HL-60/S4 treated with retinoic acid at 250 ng/mL for 4 days and 3 days (cell line): Measurements from ENCODE around the gene PSEN1.

ENCODE experiments used
- in situ Hi-C: fragments of 300-500 bp; cut with MboI; formaldehyde crosslinking; loops from 2 replicates; pipeline ENCODE4 v1.7.0; 2022; ENCODE audit warnings: low sequenced_read_pairs

PSEN1 gene

DNA sequence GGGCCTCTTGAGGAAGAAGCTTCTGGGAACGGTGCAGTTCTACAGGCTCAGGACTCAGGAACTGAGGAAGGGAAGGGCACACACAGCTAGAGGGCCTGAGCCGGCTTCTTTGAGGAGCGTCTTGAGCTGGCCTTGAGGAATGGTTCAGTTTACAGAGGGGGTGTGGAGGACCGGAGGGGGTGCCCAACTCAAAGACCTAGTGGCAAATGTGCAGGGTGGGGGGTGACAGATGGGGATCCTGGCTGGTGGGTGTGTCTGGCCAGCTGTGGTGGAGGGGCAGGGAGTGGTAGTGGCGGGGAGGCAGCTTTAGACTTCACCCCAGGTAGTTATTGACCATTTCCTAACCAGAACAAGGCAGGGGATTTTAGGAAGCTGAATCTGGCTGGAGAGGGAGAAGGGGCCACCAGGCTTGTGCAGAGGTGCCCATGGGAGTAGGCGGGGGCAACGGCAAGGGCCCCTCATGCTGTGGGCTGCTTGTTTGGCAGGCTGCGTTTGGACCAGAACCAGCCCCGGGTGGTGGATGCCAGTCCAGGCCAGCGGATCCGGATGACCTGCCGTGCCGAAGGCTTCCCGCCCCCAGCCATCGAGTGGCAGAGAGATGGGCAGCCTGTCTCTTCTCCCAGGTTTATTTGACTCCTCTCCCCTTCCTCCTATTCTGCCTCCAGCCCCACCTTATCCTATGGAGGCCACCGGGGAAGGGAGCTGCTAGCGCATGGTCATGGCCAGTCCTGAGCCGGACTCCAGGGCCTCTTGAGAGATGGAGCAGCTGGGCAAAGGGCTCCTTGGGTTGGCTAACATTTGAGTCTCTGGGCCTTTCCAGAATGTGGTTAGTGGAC, 128.8 kb downstream of the PSEN1 start:
- in situ Hi-C loops, result no loop called here

GRCh38 chr14:73265721-73266046, 129.4 kb downstream of the PSEN1 start:
- in situ Hi-C loops, result no loop called here

- in situ Hi-C loops, result no loop called here
Measured at GRCh38 chr14:73266317-73266716, 130.0 kb downstream of the PSEN1 start.

- in situ Hi-C loops, result no loop called here
Measured at GRCh38 chr14:73267474-73267873, 131.2 kb downstream of the PSEN1 start.

DNA sequence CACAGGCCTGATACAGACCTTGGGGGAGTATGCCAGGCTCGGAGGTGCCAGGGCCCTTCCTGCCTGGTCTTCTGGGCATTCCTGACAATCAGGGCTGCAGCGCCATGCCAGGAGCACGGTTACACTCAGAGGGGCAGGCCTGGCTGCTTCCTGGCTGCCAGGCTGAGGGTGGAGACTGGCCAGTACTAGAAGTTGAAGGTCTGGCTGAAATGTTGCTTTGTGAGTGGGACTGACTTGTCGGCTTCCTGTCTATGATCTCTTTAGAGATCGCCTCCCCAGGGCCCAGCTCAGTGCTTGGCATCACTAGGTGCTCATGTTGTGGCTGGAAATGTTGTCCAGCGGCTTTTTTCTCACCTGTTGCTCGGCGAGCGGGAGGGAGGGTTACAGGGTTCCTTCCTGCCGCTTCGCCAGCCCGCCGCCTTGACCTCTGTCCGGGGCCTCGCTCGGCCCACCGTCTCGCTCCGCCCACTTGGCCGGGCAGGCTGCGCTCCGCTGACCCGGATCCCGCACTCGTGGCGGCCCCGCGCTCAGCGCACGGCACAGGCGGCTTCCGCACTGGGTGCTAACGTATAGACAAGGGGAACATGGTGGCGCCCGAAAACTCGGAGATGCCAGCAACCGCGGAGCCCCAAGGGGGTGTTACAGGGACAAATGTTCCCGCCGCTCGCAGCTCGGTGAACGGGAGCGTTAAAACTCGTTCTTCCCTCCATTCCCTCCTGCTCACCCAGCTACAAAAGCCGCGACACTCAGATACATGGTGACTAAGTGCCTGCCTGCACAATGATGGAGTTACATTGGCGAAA, 133.6 kb downstream of the PSEN1 start:
- in situ Hi-C loops, result no loop called here

DNA sequence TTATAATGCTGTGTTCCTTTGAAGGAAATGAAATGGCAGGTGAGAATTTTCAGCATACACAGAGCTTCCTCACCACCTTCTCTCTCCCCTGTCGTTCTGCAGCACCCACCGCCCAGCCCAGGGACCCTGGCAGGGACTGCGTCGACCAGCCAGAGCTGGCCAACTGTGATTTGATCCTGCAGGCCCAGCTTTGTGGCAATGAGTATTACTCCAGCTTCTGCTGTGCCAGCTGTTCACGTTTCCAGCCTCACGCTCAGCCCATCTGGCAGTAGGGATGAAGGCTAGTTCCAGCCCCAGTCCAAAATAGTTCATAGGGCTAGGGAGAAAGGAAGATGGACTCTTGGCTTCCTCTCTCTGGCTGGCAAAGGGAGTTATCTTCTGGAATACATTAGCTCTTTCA, 136.1 kb downstream of the PSEN1 start:
- in situ Hi-C loops, result no loop called here
